Upper lobe of left lung (tissue), 4 donors: ENCODE data around the gene OAF.

ENCODE experiments used
- POLR2A ChIP-seq, 4 donors: fragments of 450-650 bp; IDR thresholded peaks; one replicate each; pipeline ENCODE4 v1.5.1; 2016 to 2017; ENCODE audit warnings: antibody characterized with exemption in 4 of 4, mild to moderate bottlenecking in 2 of 4
- POLR2AphosphoS5 ChIP-seq, 2 donors: sonication (generic); formaldehyde crosslinking; IDR thresholded peaks; one replicate each; pipeline ENCODE4 v1.5.1; 2017; ENCODE audit warnings: antibody characterized with exemption in 2 of 2
- TF ChIP-seq, protein P1 (sequence below), 6 experiments: fragments of 450-650 bp in 4 of 6; fragments of 200-600 bp in 2 of 6; sonication (generic) in 2 of 6; IDR thresholded peaks; one replicate each; pipeline ENCODE4 v1.5.1; 2016 to 2019; ENCODE audit warnings: antibody characterized with exemption in 6 of 6

- TF ChIP-seq, protein P1, sequence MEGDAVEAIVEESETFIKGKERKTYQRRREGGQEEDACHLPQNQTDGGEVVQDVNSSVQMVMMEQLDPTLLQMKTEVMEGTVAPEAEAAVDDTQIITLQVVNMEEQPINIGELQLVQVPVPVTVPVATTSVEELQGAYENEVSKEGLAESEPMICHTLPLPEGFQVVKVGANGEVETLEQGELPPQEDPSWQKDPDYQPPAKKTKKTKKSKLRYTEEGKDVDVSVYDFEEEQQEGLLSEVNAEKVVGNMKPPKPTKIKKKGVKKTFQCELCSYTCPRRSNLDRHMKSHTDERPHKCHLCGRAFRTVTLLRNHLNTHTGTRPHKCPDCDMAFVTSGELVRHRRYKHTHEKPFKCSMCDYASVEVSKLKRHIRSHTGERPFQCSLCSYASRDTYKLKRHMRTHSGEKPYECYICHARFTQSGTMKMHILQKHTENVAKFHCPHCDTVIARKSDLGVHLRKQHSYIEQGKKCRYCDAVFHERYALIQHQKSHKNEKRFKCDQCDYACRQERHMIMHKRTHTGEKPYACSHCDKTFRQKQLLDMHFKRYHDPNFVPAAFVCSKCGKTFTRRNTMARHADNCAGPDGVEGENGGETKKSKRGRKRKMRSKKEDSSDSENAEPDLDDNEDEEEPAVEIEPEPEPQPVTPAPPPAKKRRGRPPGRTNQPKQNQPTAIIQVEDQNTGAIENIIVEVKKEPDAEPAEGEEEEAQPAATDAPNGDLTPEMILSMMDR (IDR thresholded peaks at IDR 0.05) = no peak
- TF ChIP-seq POLR2AphosphoS5 (IDR thresholded peaks at IDR 0.05) = no peak
- TF ChIP-seq POLR2A (IDR thresholded peaks at IDR 0.05) = no peak
These were observed 13.5 kb downstream of the OAF start for GRCh38 chr11:120224361-120224760.
